Lower leg skin (tissue), 3 donors: ENCODE results near the gene FOXP4.

Experiments used
- CTCF ChIP-seq, 3 donors: fragments of 450-650 bp; IDR thresholded peaks; one replicate each; pipeline ENCODE4 v1.5.1; 2016; ENCODE audit warnings: antibody characterized with exemption in 3 of 3, mild to moderate bottlenecking in 3 of 3, moderate library complexity in 2 of 3
- POLR2A ChIP-seq, 2 donors: fragments of 450-650 bp; IDR thresholded peaks; one replicate each; pipeline ENCODE4 v1.6.1; 2016 to 2017; ENCODE audit warnings: antibody characterized with exemption in 2 of 2, mild to moderate bottlenecking in 1 of 2, moderate library complexity in 1 of 2

- TF ChIP-seq CTCF (IDR thresholded peaks at IDR 0.05) (no peak), POLR2A (IDR thresholded peaks at IDR 0.05) (no peak)
These were observed 77.1 kb downstream of the FOXP4 start for GRCh38 chr6:41623330-41623729.
